GM23338 (cell line): Measurements from ENCODE around the gene LRBA. TPM values are rescaled to one million over a fixed set of nuclear protein-coding genes. Genes with fewer than 3 reads are reported as not detected.

ENCODE experiments used
- ATAC-seq: fragments of 200-7000 bp; cut with Tn5 transposase; 3 replicates; pipeline ENCODE4 v1.9.1; 2020
- DNase-seq: peaks from one replicate; pipeline ENCODE4 v3.0.0-alpha.2; 2015; ENCODE audit warnings: low spot score
- H2AFZ ChIP-seq: fragments of 200-600 bp; sonication (generic); 2 replicates; pipeline ENCODE4 v1.8.0; 2016; ENCODE audit warnings: antibody characterized with exemption, mild to moderate bottlenecking, moderate library complexity
- H3F3A ChIP-seq: fragments of 200-600 bp; sonication (generic); replicated peaks from 2 replicates; pipeline ENCODE4 v1.8.0; 2017; ENCODE audit warnings: antibody characterized with exemption, mixed run types, low read depth
- H3K27ac ChIP-seq: fragments of 200-600 bp; sonication (generic); 2 replicates; pipeline ENCODE4 v1.6.1; 2016; ENCODE audit warnings: low read depth
- H3K27me3 ChIP-seq: fragments of 200-600 bp; sonication (generic); 2 replicates; pipeline ENCODE4 v1.8.0; 2016; ENCODE audit warnings: mild to moderate bottlenecking, mixed run types, moderate library complexity; ENCODE audit not compliant: insufficient read depth
- H3K36me3 ChIP-seq: fragments of 200-600 bp; sonication (generic); 2 replicates; pipeline ENCODE4 v1.8.0; 2016; ENCODE audit warnings: mild to moderate bottlenecking; ENCODE audit not compliant: insufficient read depth
- H3K4me1 ChIP-seq: fragments of 200-600 bp; sonication (generic); 2 replicates; pipeline ENCODE4 v1.8.0; 2016; ENCODE audit warnings: mild to moderate bottlenecking, moderate library complexity; ENCODE audit not compliant: insufficient read depth
- H3K4me2 ChIP-seq: fragments of 200-600 bp; sonication (generic); 2 replicates; pipeline ENCODE4 v1.7.1; 2017; ENCODE audit warnings: mixed run types
- H3K4me3 ChIP-seq: fragments of 200-600 bp; sonication (generic); 2 replicates; pipeline ENCODE4 v1.6.1; 2016; ENCODE audit warnings: mixed run types
- H3K79me2 ChIP-seq: fragments of 200-600 bp; sonication (generic); replicated peaks from 2 replicates; pipeline ENCODE4 v1.8.0; 2017; ENCODE audit warnings: mild to moderate bottlenecking; ENCODE audit not compliant: insufficient read depth
- H3K9me2 ChIP-seq: fragments of 200-600 bp; sonication (generic); 2 replicates; pipeline ENCODE4 v1.8.0; 2017; ENCODE audit not compliant: insufficient read depth
- H4K20me1 ChIP-seq: fragments of 200-600 bp; sonication (generic); replicated peaks from 2 replicates; pipeline ENCODE4 v1.8.0; 2017; ENCODE audit warnings: mild to moderate bottlenecking; ENCODE audit not compliant: insufficient read depth
- H3K27ac Mint-ChIP-seq: 2 replicates; pipeline ENCODE4 v1.8.0; 2020; ENCODE audit warnings: inconsistent platforms, mild to moderate bottlenecking, moderate library complexity, mixed read lengths
- H3K27me3 Mint-ChIP-seq: 3 replicates; pipeline ENCODE4 v1.8.0; 2022; ENCODE audit warnings: low read depth, mild to moderate bottlenecking, moderate library complexity, mixed read lengths, inconsistent platforms; ENCODE audit not compliant: insufficient read depth, poor library complexity
- H3K36me3 Mint-ChIP-seq: 3 replicates; pipeline ENCODE4 v1.8.0; 2021; ENCODE audit warnings: low read depth, mild to moderate bottlenecking, inconsistent platforms, moderate library complexity, mixed read lengths
- H3K4me1 Mint-ChIP-seq: 3 replicates; pipeline ENCODE4 v1.8.0; 2020; ENCODE audit warnings: mild to moderate bottlenecking, inconsistent platforms, mixed read lengths
- H3K4me3 Mint-ChIP-seq: 3 replicates; pipeline ENCODE4 v1.8.0; 2021; ENCODE audit warnings: moderate library complexity, mild to moderate bottlenecking, inconsistent platforms, mixed read lengths
- H3K9me3 Mint-ChIP-seq: 3 replicates; pipeline ENCODE4 v1.8.0; 2020; ENCODE audit warnings: moderate library complexity, mild to moderate bottlenecking, inconsistent platforms, mixed read lengths
- CREB1 ChIP-seq: fragments of 250-450 bp; sonication (Bioruptor Pico); IDR thresholded peaks from 2 replicates; pipeline ENCODE4 v1.5.0; 2020; ENCODE audit warnings: low read depth, mild to moderate bottlenecking, moderate library complexity
- EZH2phosphoT487 ChIP-seq: fragments of 200-600 bp; sonication (generic); IDR thresholded peaks from one replicate; pipeline ENCODE4 v1.8.1; 2018; ENCODE audit warnings: antibody characterized with exemption; ENCODE audit not compliant: unreplicated experiment
- JUNB ChIP-seq: IDR thresholded peaks from one replicate; pipeline ENCODE4 v1.6.1; 2016; ENCODE audit warnings: antibody characterized with exemption; ENCODE audit not compliant: unreplicated experiment
- NANOG ChIP-seq: IDR thresholded peaks from 2 replicates; pipeline ENCODE4 v1.6.1; 2016; ENCODE audit warnings: antibody characterized with exemption, borderline replicate concordance
- STAT1 ChIP-seq: IDR thresholded peaks from one replicate; pipeline ENCODE4 v1.6.1; 2016; ENCODE audit warnings: antibody characterized with exemption; ENCODE audit not compliant: unreplicated experiment
- ZNF114 ChIP-seq: fragments of 250-450 bp; sonication (Bioruptor Pico); IDR thresholded peaks from 2 replicates; pipeline ENCODE4 v1.5.0; 2020; ENCODE audit warnings: mild to moderate bottlenecking, moderate library complexity
- ZNF331 ChIP-seq: fragments of 250-450 bp; sonication (Bioruptor Pico); IDR thresholded peaks from 2 replicates; pipeline ENCODE4 v1.5.0; 2020; ENCODE audit warnings: low read depth, mild to moderate bottlenecking, moderate library complexity
- polyA plus RNA-seq: library from polyadenylated mRNA; unstranded; fragments of >200 nt; fragmentation: Nextera tagmentation; extraction: Ambion mirVana; gene quantifications from 2 replicates; pipeline ENCODE4 v1.2.1, GENCODE V29; 2016
- total RNA-seq: library from RNA; depleted of rRNA; stranded (reverse); fragments of >200 nt; shearing (Covaris generic); gene quantifications from 2 replicates; pipeline ENCODE4 v1.2.3, GENCODE V29; 2014
- TF ChIP-seq, protein P1 (sequence below): IDR thresholded peaks from 2 replicates; pipeline ENCODE4 v1.6.1; 2016; ENCODE audit warnings: antibody characterized with exemption
- TF ChIP-seq, protein P2 (sequence below): IDR thresholded peaks from one replicate; pipeline ENCODE4 v1.6.1; 2018; ENCODE audit warnings: antibody characterized with exemption; ENCODE audit not compliant: unreplicated experiment
- TF ChIP-seq, protein P3 (sequence below), 2 experiments: fragments of 200-600 bp in 1 of 2; sonication (generic) in 1 of 2; conservative IDR thresholded peaks; 2 replicates each; pipeline versions ENCODE4 v1.5.1 to v1.6.1; 2016 to 2017; ENCODE audit warnings: antibody characterized with exemption in 2 of 2, low read depth in 2 of 2, mild to moderate bottlenecking in 2 of 2, moderate library complexity in 1 of 2

The LRBA gene
- total and polyA plus RNA-seq, 2 experiments from 2014 or later = 23.3 to 126 TPM

DNA sequence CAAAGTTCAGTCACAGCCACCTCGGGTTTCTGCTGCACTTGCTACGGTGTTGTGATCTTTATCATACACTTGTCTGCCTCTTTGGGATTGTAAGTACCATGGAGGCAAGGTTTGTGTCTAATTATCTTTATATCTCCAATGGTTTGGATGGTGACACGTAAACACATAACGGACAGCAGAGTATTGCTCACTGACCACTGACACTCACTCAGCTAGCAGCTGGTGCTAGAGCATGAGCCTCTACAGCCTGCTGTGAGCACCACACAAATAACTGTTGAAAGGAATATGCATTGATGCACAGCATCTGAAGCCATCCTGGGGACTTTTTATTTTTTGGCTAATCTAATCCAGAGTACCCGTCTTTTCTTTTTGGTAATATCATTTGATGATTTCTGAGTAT, 780.8 kb downstream of the LRBA start:
- Histone ChIP-seq H3K36me3 (no peaks in the 10 kb centered on the region), H3K79me2 (no peaks in the 10 kb centered on the region), H3K27me3 (no peaks in the 10 kb centered on the region), H3K4me3 (no peak overlapping the region), H3K4me1 (peaks cover 24% of the 10 kb centered on the region), H3F3A (no peaks in the 10 kb centered on the region), H4K20me1 (no peaks in the 10 kb centered on the region), H3K9me2 (peaks cover 9% of the 10 kb centered on the region; the same call in 1 of the 2 replicates), H2AFZ (no peak overlapping the region), H3K27ac (no peak overlapping the region), H3K4me2 (no peak overlapping the region)
- TF ChIP-seq JUNB (no peak), EZH2phosphoT487 (no peak), NANOG (no peak), ZNF331 (CRISPR knock-in tag) (no peak)
- TF ChIP-seq, protein P1, sequence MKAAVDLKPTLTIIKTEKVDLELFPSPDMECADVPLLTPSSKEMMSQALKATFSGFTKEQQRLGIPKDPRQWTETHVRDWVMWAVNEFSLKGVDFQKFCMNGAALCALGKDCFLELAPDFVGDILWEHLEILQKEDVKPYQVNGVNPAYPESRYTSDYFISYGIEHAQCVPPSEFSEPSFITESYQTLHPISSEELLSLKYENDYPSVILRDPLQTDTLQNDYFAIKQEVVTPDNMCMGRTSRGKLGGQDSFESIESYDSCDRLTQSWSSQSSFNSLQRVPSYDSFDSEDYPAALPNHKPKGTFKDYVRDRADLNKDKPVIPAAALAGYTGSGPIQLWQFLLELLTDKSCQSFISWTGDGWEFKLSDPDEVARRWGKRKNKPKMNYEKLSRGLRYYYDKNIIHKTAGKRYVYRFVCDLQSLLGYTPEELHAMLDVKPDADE = no peak
- TF ChIP-seq, protein P2, sequence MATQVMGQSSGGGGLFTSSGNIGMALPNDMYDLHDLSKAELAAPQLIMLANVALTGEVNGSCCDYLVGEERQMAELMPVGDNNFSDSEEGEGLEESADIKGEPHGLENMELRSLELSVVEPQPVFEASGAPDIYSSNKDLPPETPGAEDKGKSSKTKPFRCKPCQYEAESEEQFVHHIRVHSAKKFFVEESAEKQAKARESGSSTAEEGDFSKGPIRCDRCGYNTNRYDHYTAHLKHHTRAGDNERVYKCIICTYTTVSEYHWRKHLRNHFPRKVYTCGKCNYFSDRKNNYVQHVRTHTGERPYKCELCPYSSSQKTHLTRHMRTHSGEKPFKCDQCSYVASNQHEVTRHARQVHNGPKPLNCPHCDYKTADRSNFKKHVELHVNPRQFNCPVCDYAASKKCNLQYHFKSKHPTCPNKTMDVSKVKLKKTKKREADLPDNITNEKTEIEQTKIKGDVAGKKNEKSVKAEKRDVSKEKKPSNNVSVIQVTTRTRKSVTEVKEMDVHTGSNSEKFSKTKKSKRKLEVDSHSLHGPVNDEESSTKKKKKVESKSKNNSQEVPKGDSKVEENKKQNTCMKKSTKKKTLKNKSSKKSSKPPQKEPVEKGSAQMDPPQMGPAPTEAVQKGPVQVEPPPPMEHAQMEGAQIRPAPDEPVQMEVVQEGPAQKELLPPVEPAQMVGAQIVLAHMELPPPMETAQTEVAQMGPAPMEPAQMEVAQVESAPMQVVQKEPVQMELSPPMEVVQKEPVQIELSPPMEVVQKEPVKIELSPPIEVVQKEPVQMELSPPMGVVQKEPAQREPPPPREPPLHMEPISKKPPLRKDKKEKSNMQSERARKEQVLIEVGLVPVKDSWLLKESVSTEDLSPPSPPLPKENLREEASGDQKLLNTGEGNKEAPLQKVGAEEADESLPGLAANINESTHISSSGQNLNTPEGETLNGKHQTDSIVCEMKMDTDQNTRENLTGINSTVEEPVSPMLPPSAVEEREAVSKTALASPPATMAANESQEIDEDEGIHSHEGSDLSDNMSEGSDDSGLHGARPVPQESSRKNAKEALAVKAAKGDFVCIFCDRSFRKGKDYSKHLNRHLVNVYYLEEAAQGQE = no peak
- TF ChIP-seq, protein P3, sequence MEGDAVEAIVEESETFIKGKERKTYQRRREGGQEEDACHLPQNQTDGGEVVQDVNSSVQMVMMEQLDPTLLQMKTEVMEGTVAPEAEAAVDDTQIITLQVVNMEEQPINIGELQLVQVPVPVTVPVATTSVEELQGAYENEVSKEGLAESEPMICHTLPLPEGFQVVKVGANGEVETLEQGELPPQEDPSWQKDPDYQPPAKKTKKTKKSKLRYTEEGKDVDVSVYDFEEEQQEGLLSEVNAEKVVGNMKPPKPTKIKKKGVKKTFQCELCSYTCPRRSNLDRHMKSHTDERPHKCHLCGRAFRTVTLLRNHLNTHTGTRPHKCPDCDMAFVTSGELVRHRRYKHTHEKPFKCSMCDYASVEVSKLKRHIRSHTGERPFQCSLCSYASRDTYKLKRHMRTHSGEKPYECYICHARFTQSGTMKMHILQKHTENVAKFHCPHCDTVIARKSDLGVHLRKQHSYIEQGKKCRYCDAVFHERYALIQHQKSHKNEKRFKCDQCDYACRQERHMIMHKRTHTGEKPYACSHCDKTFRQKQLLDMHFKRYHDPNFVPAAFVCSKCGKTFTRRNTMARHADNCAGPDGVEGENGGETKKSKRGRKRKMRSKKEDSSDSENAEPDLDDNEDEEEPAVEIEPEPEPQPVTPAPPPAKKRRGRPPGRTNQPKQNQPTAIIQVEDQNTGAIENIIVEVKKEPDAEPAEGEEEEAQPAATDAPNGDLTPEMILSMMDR (conservative IDR thresholded peaks at IDR 0.05; ENCODE audit: low read depth in 2 of 2) = no peak
- no peak for DNase-seq
- H3K4me3 Mint-ChIP-seq = no peak overlapping the region
- no peaks in the 10 kb centered on the region; the same call in 2 of the 3 replicates for H3K9me3 Mint-ChIP-seq
- H3K27me3 Mint-ChIP-seq = no peaks in the 10 kb centered on the region
- ATAC-seq = no peak
- peaks cover 29% of the 10 kb centered on the region for H3K4me1 Mint-ChIP-seq
- no peaks in the 10 kb centered on the region for H3K36me3 Mint-ChIP-seq
- H3K27ac Mint-ChIP-seq = no peak overlapping the region

DNA sequence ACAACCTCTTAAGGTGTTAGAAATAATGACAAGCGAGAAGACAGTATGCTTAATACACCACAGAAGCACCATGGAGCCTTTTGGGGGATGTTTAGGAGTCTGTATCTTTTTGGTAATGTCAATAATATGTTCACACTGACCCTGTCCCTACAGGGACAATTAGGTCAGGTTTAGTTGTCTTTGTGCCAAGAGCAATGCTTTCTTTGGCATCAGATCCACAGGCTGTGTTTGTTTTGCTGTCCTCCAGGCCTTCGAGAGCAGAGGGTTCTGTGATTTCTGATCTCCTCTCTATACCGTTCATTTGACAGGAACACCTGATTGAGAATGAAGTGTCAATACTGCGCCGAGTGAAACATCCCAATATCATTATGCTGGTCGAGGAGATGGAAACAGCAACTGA, 783.1 kb downstream of the LRBA start:
- Histone ChIP-seq H3K79me2 (no peaks in the 10 kb centered on the region), H3K4me3 (no peak overlapping the region), H3K4me2 (no peak overlapping the region), H3K27me3 (no peaks in the 10 kb centered on the region), H3K27ac (no peak overlapping the region), H3K36me3 (no peaks in the 10 kb centered on the region), H3K9me2 (peaks cover 9% of the 10 kb centered on the region; the same call in 1 of the 2 replicates), H4K20me1 (no peaks in the 10 kb centered on the region), H2AFZ (no peak overlapping the region), H3K4me1 (peaks cover 27% of the 10 kb centered on the region), H3F3A (no peaks in the 10 kb centered on the region)
- no peak overlapping the region for H3K4me3 Mint-ChIP-seq
- H3K27ac Mint-ChIP-seq = no peak overlapping the region
- H3K36me3 Mint-ChIP-seq = no peaks in the 10 kb centered on the region
- H3K4me1 Mint-ChIP-seq = peaks cover 37% of the 10 kb centered on the region
- DNase-seq (no peak), ATAC-seq (no peak)
- no peaks in the 10 kb centered on the region; the same call in 1 of the 3 replicates for H3K9me3 Mint-ChIP-seq
- H3K27me3 Mint-ChIP-seq = peaks cover 3% of the 10 kb centered on the region
- no peak for TF ChIP-seq STAT1
- TF ChIP-seq ZNF114 (CRISPR knock-in tag) = no peak
- TF ChIP-seq CREB1 (CRISPR knock-in tag) = no peak
- TF ChIP-seq EZH2phosphoT487 = no peak
- TF ChIP-seq, protein P3 (conservative IDR thresholded peaks at IDR 0.05; ENCODE audit: low read depth in 2 of 2) = no peak
- TF ChIP-seq, protein P1 = no peak
- no peak for TF ChIP-seq ZNF331 (CRISPR knock-in tag)
- TF ChIP-seq, protein P2 = no peak
